K562 (cell line): ENCODE measurements around the gene PRKG2. TPM values are rescaled to one million over a fixed set of nuclear protein-coding genes. Genes with fewer than 3 reads are reported as not detected.

ENCODE experiments used
- BDP1 ChIP-seq: IDR thresholded peaks from 3 replicates; pipeline ENCODE4 v1.6.1; 2011; ENCODE audit not compliant: insufficient read length, insufficient read depth
- CEBPG ChIP-seq, 3 experiments: fragments of 200-800 bp in 1 of 3; sonication (Bioruptor generic) in 1 of 3; sonication (generic) in 1 of 3; formaldehyde crosslinking in 1 of 3; IDR thresholded peaks in 2 of 3; conservative IDR thresholded peaks in 1 of 3; 2 replicates each; pipeline versions ENCODE4 v1.6.1 to v1.8.0; 2016 to 2022; ENCODE audit warnings: missing compliant biosample characterization in 2 of 3, missing genetic modification characterization in 2 of 3, mild to moderate bottlenecking in 1 of 3, missing genetic modification reagents in 1 of 3
- FUS ChIP-seq: fragments of 200-400 bp; formaldehyde crosslinking; optimal IDR thresholded peaks from 2 replicates; pipeline ENCODE3; 2017; ENCODE audit warnings: low read depth, low read length
- RNF219 ChIP-seq: fragments of 250-450 bp; sonication (Bioruptor Pico); IDR thresholded peaks from 2 replicates; pipeline ENCODE4 v1.5.0; 2022; ENCODE audit warnings: mild to moderate bottlenecking
- TBP ChIP-seq: optimal IDR thresholded peaks from 2 replicates; pipeline ENCODE3; 2011; ENCODE audit warnings: low read depth, low read length, improper control_type of control experiment
- ZNF277 ChIP-seq: fragments of 250-450 bp; sonication (Bioruptor Pico); IDR thresholded peaks from 2 replicates; pipeline ENCODE4 v1.8.0; 2022; ENCODE audit warnings: inconsistent platforms, mild to moderate bottlenecking, moderate library complexity, borderline replicate concordance
- ZNF280B ChIP-seq: fragments of 250-450 bp; sonication (Bioruptor Pico); IDR thresholded peaks from 2 replicates; pipeline ENCODE4 v1.5.1; 2021; ENCODE audit warnings: mild to moderate bottlenecking
- ZNF449 ChIP-seq: fragments of 250-450 bp; sonication (Bioruptor Pico); IDR thresholded peaks from 2 replicates; pipeline ENCODE4 v1.8.0; 2022; ENCODE audit warnings: moderate library complexity, mild to moderate bottlenecking, inconsistent platforms
- polyA plus RNA-seq, 8 experiments: library from polyadenylated mRNA; depleted of rRNA in 4 of 8; stranded (reverse) in 5 of 8; unstranded in 3 of 8; fragments of >200 nt; fragmentation: Nextera tagmentation in 2 of 8; fragmentation: Illumina TruSeq in 1 of 8; extraction: Ambion mirVana in 2 of 8; extraction: Trizol in 1 of 8; gene quantifications; 2 replicates each; pipeline versions ENCODE4 v1.2.1 to v1.2.3, GENCODE V29; 2011 to 2014; ENCODE audit warnings: inconsistent platforms in 1 of 8, missing spikeins in 1 of 8
- total RNA-seq, 7 experiments: library from RNA; depleted of rRNA in 6 of 7; stranded (reverse); fragments of >200 nt in 6 of 7; fragmentation: Illumina TruSeq in 2 of 7; extraction: Trizol in 2 of 7; gene quantifications; 2 replicates each; pipeline versions ENCODE4 v1.2.1 to v1.2.3, GENCODE V29; 2011 to 2021; ENCODE audit warnings: low replicate concordance in 1 of 7

The PRKG2 gene
- total and polyA plus RNA-seq, 9 of the 15 experiments (the other 6 are each of a cell fraction or from before 2014, with no cell fraction given), result 0.01 to 0.68 (median 0.34) TPM

- TF ChIP-seq ZNF449 (CRISPR knock-in tag), result no peak
- no peak for TF ChIP-seq TBP
- no peak for TF ChIP-seq ZNF280B (CRISPR knock-in tag)
- TF ChIP-seq ZNF277, result no peak
- no peak for TF ChIP-seq FUS
- TF ChIP-seq CEBPG (CRISPR knock-in tag; IDR thresholded peaks at IDR 0.05), result no peak
- no peak for TF ChIP-seq CEBPG (tag; conservative IDR thresholded peaks at IDR 0.05 in 1 of 2, IDR thresholded peaks at IDR 0.05 in 1 of 2)
- TF ChIP-seq RNF219 (CRISPR knock-in tag), result no peak
- TF ChIP-seq BDP1, result no peak
Observed at GRCh38 chr4:81093720-81094401, 121.2 kb downstream of the PRKG2 start (continued).
